ENCODE results near the gene RAD9A.

Gene RAD9A

GRCh38 chr11:67355023-67355793 lies 36.6 kb upstream of the RAD9A start:
- TF ChIP-seq ZFX (IDR thresholded peaks at IDR 0.05; ENCODE audit: borderline replicate concordance) = no peak
- no peak for TF ChIP-seq CTCF (IDR thresholded peaks at IDR 0.05)
- H3K27ac ChIP-seq = peak overlapping the region; percentile 88

DNA sequence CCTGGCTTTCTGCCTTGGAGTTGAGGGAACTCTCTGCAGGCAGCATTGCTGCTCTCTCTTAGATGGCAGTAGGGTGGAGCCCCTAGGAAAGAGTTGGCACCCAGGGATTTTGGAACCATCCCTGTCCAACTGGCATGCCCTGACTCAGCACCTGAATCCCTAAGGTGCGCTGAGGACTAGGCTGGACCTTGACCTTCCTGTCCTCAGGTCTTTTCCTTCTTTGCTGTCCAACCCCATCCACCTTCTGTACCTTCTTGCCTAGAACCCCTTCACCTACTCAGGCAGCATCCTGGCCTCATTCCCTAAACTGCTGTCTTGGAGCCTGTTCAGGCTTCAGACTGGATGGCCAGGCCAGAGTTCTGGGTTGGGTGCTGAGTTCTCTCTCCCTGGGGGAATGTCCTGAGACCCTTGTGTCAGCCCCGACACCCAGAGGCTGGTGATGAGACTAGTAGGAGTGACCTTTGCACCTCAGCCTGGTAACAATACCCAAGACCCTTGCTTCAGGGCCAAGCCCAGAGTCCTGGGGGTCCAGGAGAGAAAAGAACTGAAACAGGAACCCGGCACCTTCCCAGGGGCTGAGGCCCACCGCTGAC lies 35.9 kb upstream of the RAD9A start:
- peak overlapping the region; percentile 88 for H3K27ac ChIP-seq
- no peak for TF ChIP-seq CTCF (IDR thresholded peaks at IDR 0.05)
- no peak for TF ChIP-seq ZFX (IDR thresholded peaks at IDR 0.05; ENCODE audit: borderline replicate concordance)

DNA sequence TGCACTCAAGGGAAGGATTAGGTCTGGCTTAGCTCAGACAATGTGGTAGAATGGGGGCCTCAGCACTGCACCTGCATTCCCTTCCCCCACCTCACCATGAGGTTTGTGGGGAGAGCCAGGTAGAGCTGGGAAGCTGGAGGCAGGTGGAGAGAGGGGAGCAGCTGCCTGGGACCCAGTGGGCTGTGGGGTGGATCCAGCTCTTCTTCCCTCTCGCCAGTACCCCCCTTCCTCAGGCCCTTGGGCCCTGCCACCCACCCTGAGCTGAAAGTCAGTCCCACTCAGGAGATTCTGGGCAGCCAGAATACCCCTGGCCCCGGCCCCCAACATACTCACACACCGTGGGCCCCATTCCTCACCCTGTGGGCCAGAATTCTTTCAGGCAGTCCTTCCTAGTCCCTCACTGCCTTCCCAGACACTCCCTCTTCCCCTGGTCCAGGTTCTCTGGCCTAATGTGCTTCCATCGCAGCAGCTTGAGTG lies 35.4 kb upstream of the RAD9A start:
- TF ChIP-seq CTCF (IDR thresholded peaks at IDR 0.05) (no peak), ZFX (IDR thresholded peaks at IDR 0.05; ENCODE audit: borderline replicate concordance) (no peak)
- peak overlapping the region; percentile 88 for H3K27ac ChIP-seq

DNA sequence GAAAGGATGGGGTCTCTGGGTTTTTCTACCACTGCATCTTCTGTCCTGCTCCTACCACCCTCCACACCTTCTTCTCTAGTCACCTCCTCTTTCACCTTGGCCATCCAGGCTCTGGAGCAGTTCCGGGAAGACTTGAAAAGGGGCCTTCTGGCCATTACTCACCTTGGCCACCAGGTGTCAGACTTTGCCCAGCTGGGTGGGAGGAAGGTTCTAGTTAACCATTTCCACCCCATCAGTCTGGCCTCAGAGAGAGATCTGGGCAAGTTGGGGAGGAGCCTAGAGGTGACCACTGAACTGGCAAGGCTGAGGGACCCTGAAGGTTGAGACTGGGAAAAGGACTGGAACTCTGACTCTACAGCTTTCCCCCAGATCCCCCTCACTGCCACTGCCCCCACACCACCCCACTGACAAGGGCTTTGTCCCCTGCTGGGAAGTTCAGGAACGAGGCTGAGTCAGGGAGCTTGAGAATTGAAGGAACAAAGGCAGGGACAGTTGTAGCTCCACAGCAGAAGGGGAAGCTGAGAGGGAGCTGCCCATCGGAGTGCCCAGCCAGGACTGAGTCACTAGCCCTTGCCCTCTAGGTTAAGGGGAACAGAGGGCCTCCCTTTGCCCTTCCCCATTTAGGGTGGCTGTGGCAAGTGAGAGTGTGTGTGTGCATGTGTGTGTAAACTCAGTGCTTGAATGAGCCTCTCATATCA lies 34.8 kb upstream of the RAD9A start:
- H3K27ac ChIP-seq = peak overlapping the region; percentile 88
- TF ChIP-seq ZFX (IDR thresholded peaks at IDR 0.05; ENCODE audit: borderline replicate concordance) = no peak
- TF ChIP-seq CTCF (IDR thresholded peaks at IDR 0.05) = peak; percentile 93

GRCh38 chr11:67357831-67358670 lies 33.7 kb upstream of the RAD9A start:
- no peak overlapping the region for H3K27ac ChIP-seq
- TF ChIP-seq ZFX (IDR thresholded peaks at IDR 0.05; ENCODE audit: borderline replicate concordance) = no peak
- TF ChIP-seq CTCF (IDR thresholded peaks at IDR 0.05) = no peak

- no peak overlapping the region for H3K27ac ChIP-seq
- TF ChIP-seq ZFX (IDR thresholded peaks at IDR 0.05; ENCODE audit: borderline replicate concordance) = no peak
- no peak for TF ChIP-seq CTCF (IDR thresholded peaks at IDR 0.05)
These were observed 27.6 kb upstream of the RAD9A start for GRCh38 chr11:67364169-67364568.

All from 22Rv1 (cell line).